Thymus (tissue), 11 donors: ENCODE measurements around the gene PLEKHA1. TPM values are rescaled to one million over a fixed set of nuclear protein-coding genes. Genes with fewer than 3 reads are reported as not detected.
A peak's percentile ranks its signal among the peaks of the same experiment; 100 is the strongest.

ENCODE experiments used
- DNase-seq, 9 donors: peaks; one replicate each; pipeline ENCODE4 v3.0.0-alpha.2; 2013; ENCODE audit warnings: low spot score in 9 of 9, low read depth in 6 of 9, missing footprints in 1 of 9
- H3K27ac ChIP-seq, 2 donors: one replicate each; pipeline ENCODE4 v1.5.1; 2013; ENCODE audit warnings: control low read depth in 1 of 2, low read depth in 1 of 2, low read length in 1 of 2, mild to moderate bottlenecking in 1 of 2, moderate library complexity in 1 of 2
- H3K27me3 ChIP-seq, 2 donors: one replicate each; pipeline ENCODE4 v1.5.1; 2013; ENCODE audit warnings: low read length in 1 of 2; ENCODE audit not compliant: control insufficient read depth in 2 of 2, insufficient read depth in 1 of 2
- H3K36me3 ChIP-seq, 2 donors: one replicate each; pipeline ENCODE4 v1.5.1; 2013; ENCODE audit warnings: low read length in 1 of 2, mild to moderate bottlenecking in 1 of 2, moderate library complexity in 1 of 2; ENCODE audit not compliant: control insufficient read depth in 2 of 2, insufficient read depth in 2 of 2
- H3K4me1 ChIP-seq, 2 donors: one replicate each; pipeline ENCODE4 v1.5.1; 2013; ENCODE audit warnings: low read length in 2 of 2; ENCODE audit not compliant: control insufficient read depth in 2 of 2, insufficient read depth in 2 of 2
- H3K4me3 ChIP-seq, 2 donors: one replicate each; pipeline ENCODE4 v1.5.1; 2013; ENCODE audit warnings: low read length in 2 of 2, control low read depth in 1 of 2, mild to moderate bottlenecking in 1 of 2
- H3K9me3 ChIP-seq, 2 donors: one replicate each; pipeline ENCODE4 v1.5.1; 2013; ENCODE audit warnings: low read length in 1 of 2, mild to moderate bottlenecking in 1 of 2; ENCODE audit not compliant: control insufficient read depth in 2 of 2, insufficient read depth in 1 of 2
- WGBS: extraction: QIAGEN DNeasy Blood & Tissue Kit; methylation state at CpG from one replicate; pipeline ENCODE4 v1.1.7; 2013; 5-methylcytosine and 5-hydroxymethylcytosine counted together
- polyA plus RNA-seq: library from polyadenylated mRNA; stranded (reverse); fragments of 200-250 nt; gene quantifications from one replicate; pipeline ENCODE4 v1.2.3, GENCODE V29; 2013
- total RNA-seq: library from RNA; stranded (reverse); fragments of 120-200 nt; gene quantifications from one replicate; pipeline ENCODE4 v1.2.4, GENCODE V29; 2013
- donor health status: healthy.

Gene PLEKHA1
- total and polyA plus RNA-seq, 2 donors = 11.1 to 28.2 TPM

DNA sequence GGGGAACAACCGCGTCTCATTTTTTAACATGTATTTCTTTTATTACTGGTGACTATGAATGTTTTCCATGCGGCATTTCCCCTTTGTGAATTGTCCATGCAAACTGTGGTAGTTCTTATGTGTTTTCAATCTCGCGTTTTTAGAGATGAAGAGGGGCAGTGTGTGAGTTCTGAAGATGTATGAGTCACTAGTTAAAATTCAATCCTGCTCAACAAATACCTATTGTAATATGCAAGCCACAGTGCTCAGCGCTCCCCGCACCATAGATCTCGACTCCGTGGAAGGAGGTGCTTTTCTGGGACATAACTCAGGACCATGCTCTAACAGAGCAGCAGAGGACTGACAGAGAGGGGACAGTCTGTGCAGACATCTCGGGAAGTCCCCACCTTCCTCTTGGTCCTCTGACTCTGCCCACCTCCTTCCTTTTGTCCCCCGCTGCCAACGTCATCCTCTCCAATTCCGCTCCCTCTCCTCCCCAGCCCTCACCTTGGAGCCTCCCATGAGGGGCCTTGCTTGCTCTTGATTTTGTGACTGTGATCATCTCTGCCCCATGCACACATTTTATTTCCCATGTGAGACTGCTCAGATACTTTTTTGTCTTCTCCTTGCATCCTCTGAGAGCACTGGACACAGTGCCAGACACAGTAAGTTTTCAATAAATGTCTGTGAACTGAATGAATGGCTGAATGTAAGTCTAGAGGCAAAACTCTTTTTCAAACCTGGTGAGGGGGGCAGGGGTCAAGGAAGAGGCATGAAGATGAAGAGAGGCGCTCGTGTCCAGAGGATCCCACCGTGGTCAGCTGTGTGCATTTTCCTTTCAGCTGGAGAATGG is 42.7 kb upstream of the PLEKHA1 start:
- no peaks in the 10 kb centered on the region for H3K9me3 ChIP-seq
- H3K4me3 ChIP-seq = no peak overlapping the region
- WGBS = 85% methylated on average over 16 of the region's 16 CpGs
- no peak for DNase-seq
- H3K27ac ChIP-seq = no peak overlapping the region
- no peaks in the 10 kb centered on the region for H3K27me3 ChIP-seq
- H3K36me3 ChIP-seq = no peaks in the 10 kb centered on the region
- H3K4me1 ChIP-seq = no peaks in the 10 kb centered on the region

DNA sequence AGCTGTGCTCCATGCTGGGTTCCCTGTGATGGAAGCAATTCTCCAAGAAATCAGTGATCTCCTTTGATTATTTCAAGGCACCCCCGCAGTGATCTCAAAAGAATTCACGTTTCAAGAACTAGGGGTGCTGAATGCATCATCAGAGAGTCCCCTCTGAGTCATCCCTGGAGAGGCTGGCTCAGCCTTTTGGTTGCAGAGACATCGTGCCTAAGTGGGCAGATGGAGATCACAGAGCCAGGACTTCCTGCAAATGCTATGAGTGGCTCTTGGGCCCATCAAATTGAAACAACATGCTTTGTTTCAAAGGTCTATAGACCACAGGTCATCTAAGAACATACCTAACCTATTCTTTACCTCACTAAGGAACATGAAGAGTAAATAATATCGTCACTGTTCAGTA is 41.5 kb upstream of the PLEKHA1 start:
- DNase-seq = no peak
- Histone ChIP-seq H3K4me1 (no peaks in the 10 kb centered on the region), H3K36me3 (no peaks in the 10 kb centered on the region), H3K27ac (no peak overlapping the region), H3K9me3 (peaks cover 0 to under 1% of the 10 kb centered on the region in 2 donors), H3K4me3 (no peak overlapping the region), H3K27me3 (no peaks in the 10 kb centered on the region)
- WGBS = 89% methylated on average over 4 of the region's 4 CpGs

DNA sequence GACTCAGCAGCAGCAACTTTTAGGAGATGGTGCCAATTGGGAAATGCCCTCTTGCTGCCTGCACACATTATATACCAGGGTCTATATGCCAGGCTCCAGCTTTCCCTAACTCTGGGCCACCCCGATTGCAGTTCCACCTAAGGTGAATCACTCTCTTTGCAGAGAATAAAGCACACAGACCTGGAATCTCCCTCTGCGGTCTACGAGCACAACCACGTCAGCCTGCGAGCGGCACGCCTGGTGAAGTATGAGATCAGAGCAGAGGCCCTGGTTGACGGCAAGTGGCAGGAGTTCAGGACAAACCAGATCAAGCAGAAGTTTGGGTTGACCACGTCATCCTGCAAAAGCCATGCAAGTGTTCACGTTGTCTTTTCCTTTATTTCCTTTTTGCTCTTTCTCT is 38.2 kb upstream of the PLEKHA1 start:
- no peak overlapping the region for H3K27ac ChIP-seq
- H3K9me3 ChIP-seq = peaks cover 0 to 1% of the 10 kb centered on the region in 2 donors
- no peak for DNase-seq
- H3K27me3 ChIP-seq = no peaks in the 10 kb centered on the region
- H3K4me3 ChIP-seq = no peak overlapping the region
- WGBS = 95% methylated on average over 10 of the region's 10 CpGs
- no peaks in the 10 kb centered on the region for H3K36me3 ChIP-seq
- H3K4me1 ChIP-seq = no peaks in the 10 kb centered on the region

DNA sequence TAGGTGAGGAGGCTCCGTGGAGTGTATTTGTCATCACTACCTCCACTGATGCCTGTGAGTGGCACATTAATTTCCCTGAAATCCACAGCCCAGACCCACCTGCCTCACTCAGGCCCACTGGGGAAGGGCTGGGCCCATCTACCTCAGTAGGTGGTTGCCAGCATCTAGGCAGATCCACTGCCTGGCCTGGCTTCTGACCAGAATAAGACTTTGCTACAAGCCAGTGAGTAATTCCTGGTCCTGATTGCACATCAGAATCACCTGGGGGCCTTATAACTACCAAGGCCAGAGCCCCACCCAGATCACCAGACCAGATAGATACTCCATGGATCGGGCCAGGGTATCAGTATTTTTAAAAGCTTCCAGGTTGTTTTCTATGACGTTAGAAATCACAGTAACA is 37.5 kb upstream of the PLEKHA1 start:
- Histone ChIP-seq H3K4me1 (no peaks in the 10 kb centered on the region), H3K9me3 (peaks cover 0 to 1% of the 10 kb centered on the region in 2 donors), H3K27me3 (no peaks in the 10 kb centered on the region), H3K4me3 (no peak overlapping the region), H3K36me3 (no peaks in the 10 kb centered on the region), H3K27ac (no peak overlapping the region)
- 85% methylated on average over 3 of the region's 3 CpGs for WGBS
- DNase-seq = no peak

DNA sequence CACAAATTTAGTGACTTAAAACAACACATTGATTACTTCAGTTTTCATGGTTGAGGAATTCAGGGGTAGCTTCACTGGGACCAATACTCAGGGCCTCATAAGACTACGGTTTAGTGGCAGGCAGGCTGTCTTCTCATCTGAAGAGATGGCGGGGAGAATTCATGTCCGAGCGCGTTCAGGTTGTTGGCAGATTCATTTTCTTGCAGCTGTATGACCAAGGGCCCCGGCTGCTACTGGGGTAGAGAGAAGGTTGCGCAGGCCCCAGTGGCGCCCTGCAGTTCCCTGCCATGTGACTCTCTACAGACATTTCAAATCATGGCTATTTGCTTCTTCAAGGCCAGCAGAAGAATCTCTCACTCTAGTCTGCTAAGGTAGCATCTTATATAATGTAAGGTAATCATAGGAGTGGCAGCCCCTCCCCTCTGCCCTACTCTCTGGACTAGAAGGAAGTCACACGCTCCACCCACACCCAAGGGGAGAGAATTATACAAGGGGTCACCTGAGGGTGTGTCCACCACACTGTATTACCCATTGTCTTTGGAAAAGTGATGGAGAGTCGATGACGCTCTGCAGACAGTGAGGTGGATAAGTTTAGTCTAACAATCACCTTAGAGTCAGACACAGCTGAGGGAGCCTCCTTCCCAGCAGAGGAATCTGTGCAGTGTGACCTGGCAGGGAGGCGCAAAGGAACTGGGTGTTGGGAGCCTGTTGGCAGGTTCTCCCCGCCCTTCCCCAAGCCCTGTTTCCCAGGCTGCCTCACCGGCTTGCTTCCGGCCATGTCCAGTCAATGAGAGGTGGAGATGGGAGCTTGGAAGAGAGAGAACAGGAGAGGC is 35.7 kb upstream of the PLEKHA1 start:
- WGBS = 91% methylated on average over 15 of the region's 15 CpGs
- no peak for DNase-seq

DNA sequence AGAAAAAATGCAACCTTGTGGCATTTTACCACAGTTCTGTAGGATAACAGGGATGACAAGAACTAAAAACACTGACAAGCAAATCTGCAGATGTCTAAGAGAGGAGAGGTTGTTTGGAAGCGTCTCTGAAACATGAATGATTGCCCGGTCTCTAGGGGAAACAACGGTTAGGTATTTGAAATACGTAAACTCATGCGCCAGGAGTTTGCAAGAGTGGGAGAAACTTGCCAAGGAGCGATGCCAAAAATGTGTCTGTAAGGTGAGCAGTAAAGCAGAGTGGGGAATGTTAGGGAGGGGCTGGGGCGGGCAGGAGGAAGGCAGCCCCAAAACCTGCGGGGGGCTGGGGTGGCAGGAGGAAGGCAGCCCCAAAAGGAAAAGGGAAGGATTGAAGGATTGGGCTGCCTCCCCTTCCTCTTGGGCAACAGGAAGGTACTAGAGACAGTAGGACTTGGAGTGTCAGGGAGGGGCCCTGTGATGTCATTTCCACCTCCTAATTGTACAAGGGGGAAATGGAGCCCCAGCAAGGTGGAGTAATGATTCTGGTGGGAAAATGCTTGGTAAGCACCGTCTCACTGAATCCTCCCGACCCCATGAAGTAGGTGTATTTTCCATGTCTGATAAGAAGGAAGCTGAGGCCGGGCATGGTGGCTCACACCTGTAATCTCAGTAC is 33.2 kb upstream of the PLEKHA1 start:
- 86% methylated on average over 11 of the region's 11 CpGs for WGBS
- DNase-seq = peak in 1 of 9 donors; percentile 12
- Histone ChIP-seq H3K36me3 (no peaks in the 10 kb centered on the region), H3K4me3 (no peak overlapping the region), H3K27ac (peak overlapping the region; percentile 17 to 71), H3K9me3 (peaks cover 0 to 1% of the 10 kb centered on the region in 2 donors), H3K4me1 (no peaks in the 10 kb centered on the region), H3K27me3 (no peaks in the 10 kb centered on the region)

More for the DNA sequence above, 35.7 kb upstream of the PLEKHA1 start:
- H3K4me3 ChIP-seq = no peak overlapping the region
- H3K9me3 ChIP-seq = peaks cover 0 to 1% of the 10 kb centered on the region in 2 donors
- no peaks in the 10 kb centered on the region for H3K27me3 ChIP-seq
- H3K4me1 ChIP-seq = no peaks in the 10 kb centered on the region
- H3K36me3 ChIP-seq = no peaks in the 10 kb centered on the region
- no peak overlapping the region for H3K27ac ChIP-seq

DNA sequence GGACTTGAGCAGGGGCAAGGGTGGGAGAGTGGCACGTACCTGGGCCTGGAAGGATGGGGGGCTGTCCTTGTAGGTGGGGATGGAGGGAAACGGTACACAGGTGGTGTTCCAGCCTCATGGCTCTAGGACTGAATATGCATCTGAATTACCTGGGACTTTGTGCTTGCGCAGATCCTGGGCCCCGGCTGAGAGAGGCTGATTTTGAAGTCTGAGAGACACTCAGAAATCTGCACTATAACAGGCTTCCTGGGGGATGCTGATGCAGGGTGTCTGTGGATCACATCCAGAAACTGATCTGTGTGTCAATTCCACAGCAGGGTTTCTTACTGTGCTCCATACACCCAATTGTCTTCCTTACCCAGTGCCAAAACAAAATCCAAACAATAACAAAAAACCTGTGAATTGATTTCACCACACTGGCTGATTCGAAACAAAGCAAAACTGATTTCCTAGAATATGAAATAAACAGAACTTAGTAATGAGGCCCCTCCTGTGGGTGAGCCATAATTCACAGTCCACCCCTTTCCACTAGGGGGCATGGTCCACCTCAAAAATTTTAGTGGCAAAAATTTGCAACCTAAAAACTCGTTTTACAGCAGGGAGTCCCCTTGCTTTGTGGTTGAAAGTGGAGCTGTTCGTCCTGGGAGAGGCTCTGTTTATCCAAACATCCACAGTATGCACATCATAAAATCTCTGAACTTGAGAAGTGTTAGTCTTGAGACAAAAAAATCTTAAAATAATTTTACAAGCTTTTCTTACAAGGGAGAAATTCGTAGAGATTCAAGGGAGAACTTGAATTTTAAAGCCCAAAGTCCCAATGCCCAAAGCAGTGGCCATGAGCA is 32.0 kb upstream of the PLEKHA1 start:
- no peaks in the 10 kb centered on the region for H3K4me1 ChIP-seq
- peak in 7 of 9 donors; percentile 4 to 58 (median 16) for DNase-seq
- no peaks in the 10 kb centered on the region for H3K36me3 ChIP-seq
- peaks cover 0 to 1% of the 10 kb centered on the region in 2 donors for H3K9me3 ChIP-seq
- no peak overlapping the region for H3K4me3 ChIP-seq
- H3K27ac ChIP-seq = peak overlapping the region in 1 of 2 donors; percentile 25
- no peaks in the 10 kb centered on the region for H3K27me3 ChIP-seq
- 66% methylated on average over 8 of the region's 8 CpGs for WGBS

DNA sequence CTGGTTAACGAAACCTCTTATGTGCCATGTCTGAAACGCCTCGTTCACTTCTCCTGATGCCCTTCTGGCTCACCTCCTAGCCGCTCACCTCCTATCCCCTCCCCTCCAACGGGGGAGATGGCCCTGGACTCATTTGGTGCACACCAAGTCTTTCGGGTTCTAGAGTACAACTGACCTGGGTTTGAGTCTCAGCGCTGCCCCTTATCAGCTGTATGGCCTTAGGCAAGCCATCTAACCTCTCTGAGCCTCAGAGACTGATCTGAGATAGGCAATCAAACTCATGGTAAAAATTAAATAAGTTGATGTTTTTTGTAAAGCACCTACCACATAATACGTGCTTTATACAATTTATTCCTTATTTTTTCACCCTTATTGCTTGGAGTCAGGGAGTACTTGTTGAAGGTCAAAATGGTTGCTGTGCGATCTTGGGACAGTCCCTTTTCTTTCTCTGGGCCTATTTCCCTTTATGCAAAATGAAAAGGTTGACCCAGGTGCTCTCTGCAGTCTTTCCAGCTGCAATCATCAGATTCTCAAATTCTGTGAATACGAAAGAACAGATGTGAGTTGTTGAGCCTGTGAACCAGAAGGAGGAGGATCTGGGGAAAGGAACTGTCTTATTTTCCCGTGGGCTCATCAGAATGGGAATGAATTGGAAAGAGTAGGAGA is 31.2 kb upstream of the PLEKHA1 start:
- no peaks in the 10 kb centered on the region for H3K9me3 ChIP-seq
- H3K27ac ChIP-seq = no peak overlapping the region
- no peak overlapping the region for H3K4me3 ChIP-seq
- no peaks in the 10 kb centered on the region for H3K27me3 ChIP-seq
- no peaks in the 10 kb centered on the region for H3K36me3 ChIP-seq
- no peak for DNase-seq
- 93% methylated on average over 11 of the region's 11 CpGs for WGBS
- no peaks in the 10 kb centered on the region for H3K4me1 ChIP-seq
